ENCODE measurements around the gene ROCK2.

- TF ChIP-seq, protein P1, sequence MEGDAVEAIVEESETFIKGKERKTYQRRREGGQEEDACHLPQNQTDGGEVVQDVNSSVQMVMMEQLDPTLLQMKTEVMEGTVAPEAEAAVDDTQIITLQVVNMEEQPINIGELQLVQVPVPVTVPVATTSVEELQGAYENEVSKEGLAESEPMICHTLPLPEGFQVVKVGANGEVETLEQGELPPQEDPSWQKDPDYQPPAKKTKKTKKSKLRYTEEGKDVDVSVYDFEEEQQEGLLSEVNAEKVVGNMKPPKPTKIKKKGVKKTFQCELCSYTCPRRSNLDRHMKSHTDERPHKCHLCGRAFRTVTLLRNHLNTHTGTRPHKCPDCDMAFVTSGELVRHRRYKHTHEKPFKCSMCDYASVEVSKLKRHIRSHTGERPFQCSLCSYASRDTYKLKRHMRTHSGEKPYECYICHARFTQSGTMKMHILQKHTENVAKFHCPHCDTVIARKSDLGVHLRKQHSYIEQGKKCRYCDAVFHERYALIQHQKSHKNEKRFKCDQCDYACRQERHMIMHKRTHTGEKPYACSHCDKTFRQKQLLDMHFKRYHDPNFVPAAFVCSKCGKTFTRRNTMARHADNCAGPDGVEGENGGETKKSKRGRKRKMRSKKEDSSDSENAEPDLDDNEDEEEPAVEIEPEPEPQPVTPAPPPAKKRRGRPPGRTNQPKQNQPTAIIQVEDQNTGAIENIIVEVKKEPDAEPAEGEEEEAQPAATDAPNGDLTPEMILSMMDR (IDR thresholded peaks at IDR 0.05; ENCODE audit: poor library complexity), result no peak
- no peak for TF ChIP-seq EZH2phosphoT487 (IDR thresholded peaks at IDR 0.05; ENCODE audit: low read depth, severe bottlenecking, unreplicated experiment)
Observed at GRCh38 chr2:11142987-11143386, 201.4 kb downstream of the ROCK2 start.
